GM18507 (cell line): ENCODE data around the gene ACOT9.

ENCODE experiments used
- DNase-seq: peaks from one replicate; pipeline ENCODE4 v3.0.0; 2011; ENCODE audit warnings: low read depth; ENCODE audit not compliant: insufficient read length; ENCODE audit errors: extremely low spot score
- FAIRE-seq: peaks from 2 replicates; lab custom pipeline; 2011; peaks lifted over from hg19 to GRCh38; lab: Jason Lieb, UNC

Gene ACOT9

DNA sequence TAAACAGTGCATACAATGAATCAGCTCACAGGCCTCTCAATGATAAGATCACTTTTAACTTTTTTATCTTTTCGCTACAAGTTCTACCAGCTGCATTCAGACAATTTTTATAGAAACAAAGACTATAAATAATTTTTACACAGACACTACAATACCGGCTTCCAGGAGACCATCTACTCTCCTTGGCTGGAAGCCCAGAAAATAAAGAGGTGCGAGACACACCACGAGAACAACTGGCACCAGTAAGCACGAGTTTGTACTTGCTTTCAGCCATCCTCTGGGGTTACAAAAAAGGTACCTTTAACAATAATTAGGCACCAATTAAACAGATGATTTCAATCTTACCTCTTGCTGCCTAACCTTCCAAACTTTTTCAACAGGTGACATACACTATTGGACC is 87.0 kb downstream of the ACOT9 start:
- no peak for FAIRE-seq
- no peak for DNase-seq
